PFSK-1 (cell line): ENCODE data around the gene SNX33.

Source experiments
- FOXP2 ChIP-seq: optimal IDR thresholded peaks from 2 replicates; pipeline ENCODE3; 2011; ENCODE audit warnings: borderline replicate concordance, control low read depth, inconsistent platforms; ENCODE audit not compliant: insufficient read depth; ENCODE audit errors: extremely low read length, extremely low read depth
- POLR2AphosphoS5 ChIP-seq: IDR thresholded peaks from 2 replicates; pipeline ENCODE4 v1.6.1; 2012; ENCODE audit warnings: low read depth, mild to moderate bottlenecking, control low read depth, low read length, moderate library complexity
- REST ChIP-seq, 2 experiments: IDR thresholded peaks; 2 replicates each; pipeline versions ENCODE4 v1.6.1 to v1.8.0; 2011 to 2012; ENCODE audit warnings: low read depth in 2 of 2, low read length in 2 of 2, control low read depth in 1 of 2, inconsistent platforms in 1 of 2, mild to moderate bottlenecking in 1 of 2, moderate library complexity in 1 of 2; ENCODE audit not compliant: insufficient read depth in 1 of 2
- SIN3A ChIP-seq: IDR thresholded peaks from 2 replicates; pipeline ENCODE4 v1.6.1; 2012; ENCODE audit warnings: mild to moderate bottlenecking, low read length, moderate library complexity, borderline replicate concordance; ENCODE audit not compliant: insufficient read depth
- TAF1 ChIP-seq: IDR thresholded peaks from 2 replicates; pipeline ENCODE4 v1.6.1; 2012; ENCODE audit warnings: low read length, control low read depth, borderline replicate concordance; ENCODE audit not compliant: insufficient read depth

GRCh38 chr15:75666823-75667501 is 19.2 kb downstream of the SNX33 start:
- TF ChIP-seq POLR2AphosphoS5 = no peak
- TF ChIP-seq REST (IDR thresholded peaks at IDR 0.05; ENCODE audit: insufficient read depth in 1 of 2, low read depth in 2 of 2, low read length in 2 of 2) = no peak
- TF ChIP-seq SIN3A = no peak
- TF ChIP-seq TAF1 = no peak
- TF ChIP-seq FOXP2 = no peak
